GM19438 (cell line): ENCODE results near the gene GAGE12E.
"Not testable (repeated sequence)": the region's sequence is repeated elsewhere in the genome, so short reads cannot be mapped to it uniquely, and the experiment has no call there.

Source experiments
- ATAC-seq: cut with Tn5 transposase; IDR thresholded peaks from one replicate; pipeline ENCODE4 v1.9.1; 2021; ENCODE audit warnings: low read depth; ENCODE audit not compliant: unreplicated experiment

The GAGE12E gene, protein sequence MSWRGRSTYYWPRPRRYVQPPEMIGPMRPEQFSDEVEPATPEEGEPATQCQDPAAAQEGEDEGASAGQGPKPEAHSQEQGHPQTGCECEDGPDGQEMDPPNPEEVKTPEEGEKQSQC

DNA sequence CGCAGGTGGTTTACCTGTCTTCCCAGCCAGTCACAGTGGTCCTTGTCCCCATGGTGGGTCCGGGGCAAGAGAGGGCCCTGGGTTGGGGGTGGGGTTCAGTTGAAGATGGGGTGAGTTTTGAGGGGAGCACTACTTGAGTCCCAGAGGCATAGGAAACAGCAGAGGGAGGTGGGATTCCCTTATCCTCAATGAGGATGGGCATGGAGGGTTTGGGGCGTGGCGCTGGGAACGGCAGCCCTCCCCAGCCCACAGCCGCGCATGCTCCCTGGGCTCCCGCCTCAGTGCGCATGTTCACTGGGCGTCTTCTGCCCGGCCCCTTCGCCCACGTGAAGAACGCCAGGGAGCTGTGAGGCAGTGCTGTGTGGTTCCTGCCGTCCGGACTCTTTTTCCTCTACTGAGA, at the start of gene GAGE12E:
GAGE12E (plus strand) TSS at position 301 of the 400 bp plus-strand sequence. CDS start 1,155 bp downstream, outside the sequence.
- not testable (repeated sequence) for ATAC-seq

DNA sequence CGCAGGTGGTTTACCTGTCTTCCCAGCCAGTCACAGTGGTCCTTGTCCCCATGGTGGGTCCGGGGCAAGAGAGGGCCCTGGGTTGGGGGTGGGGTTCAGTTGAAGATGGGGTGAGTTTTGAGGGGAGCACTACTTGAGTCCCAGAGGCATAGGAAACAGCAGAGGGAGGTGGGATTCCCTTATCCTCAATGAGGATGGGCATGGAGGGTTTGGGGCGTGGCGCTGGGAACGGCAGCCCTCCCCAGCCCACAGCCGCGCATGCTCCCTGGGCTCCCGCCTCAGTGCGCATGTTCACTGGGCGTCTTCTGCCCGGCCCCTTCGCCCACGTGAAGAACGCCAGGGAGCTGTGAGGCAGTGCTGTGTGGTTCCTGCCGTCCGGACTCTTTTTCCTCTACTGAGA, 19.2 kb upstream of the GAGE12E start, which contains the start of gene GAGE12C:
GAGE12C (plus strand) TSS at position 301 of the 400 bp plus-strand sequence. CDS start 1,155 bp downstream, outside the sequence.
- not testable (repeated sequence) for ATAC-seq

DNA sequence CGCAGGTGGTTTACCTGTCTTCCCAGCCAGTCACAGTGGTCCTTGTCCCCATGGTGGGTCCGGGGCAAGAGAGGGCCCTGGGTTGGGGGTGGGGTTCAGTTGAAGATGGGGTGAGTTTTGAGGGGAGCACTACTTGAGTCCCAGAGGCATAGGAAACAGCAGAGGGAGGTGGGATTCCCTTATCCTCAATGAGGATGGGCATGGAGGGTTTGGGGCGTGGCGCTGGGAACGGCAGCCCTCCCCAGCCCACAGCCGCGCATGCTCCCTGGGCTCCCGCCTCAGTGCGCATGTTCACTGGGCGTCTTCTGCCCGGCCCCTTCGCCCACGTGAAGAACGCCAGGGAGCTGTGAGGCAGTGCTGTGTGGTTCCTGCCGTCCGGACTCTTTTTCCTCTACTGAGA, 9.7 kb upstream of the GAGE12E start, which contains the start of gene GAGE12D:
GAGE12D (plus strand) TSS at position 301 of the 400 bp plus-strand sequence. CDS start 1,155 bp downstream, outside the sequence.
- ATAC-seq: not testable (repeated sequence)

DNA sequence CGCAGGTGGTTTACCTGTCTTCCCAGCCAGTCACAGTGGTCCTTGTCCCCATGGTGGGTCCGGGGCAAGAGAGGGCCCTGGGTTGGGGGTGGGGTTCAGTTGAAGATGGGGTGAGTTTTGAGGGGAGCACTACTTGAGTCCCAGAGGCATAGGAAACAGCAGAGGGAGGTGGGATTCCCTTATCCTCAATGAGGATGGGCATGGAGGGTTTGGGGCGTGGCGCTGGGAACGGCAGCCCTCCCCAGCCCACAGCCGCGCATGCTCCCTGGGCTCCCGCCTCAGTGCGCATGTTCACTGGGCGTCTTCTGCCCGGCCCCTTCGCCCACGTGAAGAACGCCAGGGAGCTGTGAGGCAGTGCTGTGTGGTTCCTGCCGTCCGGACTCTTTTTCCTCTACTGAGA, 9.5 kb downstream of the GAGE12E start, which contains the start of gene GAGE12F:
GAGE12F (plus strand) TSS at position 301 of the 400 bp plus-strand sequence. CDS start 1,155 bp downstream, outside the sequence.
- ATAC-seq: not testable (repeated sequence)

DNA sequence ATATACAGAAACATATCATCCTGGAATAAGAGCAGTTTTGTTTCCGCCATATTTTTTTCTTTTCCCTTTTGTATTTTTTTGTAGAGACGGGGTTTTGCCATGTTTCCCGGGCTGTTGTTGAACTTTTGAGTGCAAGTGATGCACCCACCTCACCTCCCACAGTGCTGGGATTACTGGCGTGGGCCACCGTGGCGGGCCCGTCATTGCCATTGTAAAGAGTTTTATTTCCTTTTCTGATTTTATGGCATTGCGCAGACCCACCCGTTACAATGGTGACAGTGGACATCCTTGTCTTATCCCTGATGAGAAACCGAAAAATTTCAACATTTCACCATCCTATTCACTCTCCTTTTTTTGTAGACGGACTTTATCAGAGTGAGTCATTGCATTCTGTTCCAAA, 17.6 kb downstream of the GAGE12E start:
- not testable (repeated sequence) for ATAC-seq

DNA sequence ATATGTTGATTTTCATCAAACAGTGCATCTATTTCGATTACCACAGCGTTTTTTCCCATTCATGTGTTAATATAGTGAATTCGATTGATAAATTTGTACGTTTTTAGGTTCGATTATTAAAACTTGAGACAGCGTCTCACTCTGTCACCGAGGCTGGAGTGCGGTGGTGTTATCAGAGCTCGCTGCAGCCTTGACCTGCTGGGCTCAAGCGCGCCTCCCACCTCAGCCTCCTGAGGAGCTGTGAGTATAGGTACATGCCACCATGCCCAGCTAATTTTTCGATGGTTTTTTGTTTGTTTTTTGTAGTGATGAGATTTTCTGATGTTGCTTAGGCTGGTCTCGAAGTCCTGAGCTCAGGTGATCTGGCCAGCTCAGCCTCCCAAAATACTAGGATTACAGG, 18.1 kb downstream of the GAGE12E start:
- not testable (repeated sequence) for ATAC-seq

DNA sequence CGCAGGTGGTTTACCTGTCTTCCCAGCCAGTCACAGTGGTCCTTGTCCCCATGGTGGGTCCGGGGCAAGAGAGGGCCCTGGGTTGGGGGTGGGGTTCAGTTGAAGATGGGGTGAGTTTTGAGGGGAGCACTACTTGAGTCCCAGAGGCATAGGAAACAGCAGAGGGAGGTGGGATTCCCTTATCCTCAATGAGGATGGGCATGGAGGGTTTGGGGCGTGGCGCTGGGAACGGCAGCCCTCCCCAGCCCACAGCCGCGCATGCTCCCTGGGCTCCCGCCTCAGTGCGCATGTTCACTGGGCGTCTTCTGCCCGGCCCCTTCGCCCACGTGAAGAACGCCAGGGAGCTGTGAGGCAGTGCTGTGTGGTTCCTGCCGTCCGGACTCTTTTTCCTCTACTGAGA, 19.0 kb downstream of the GAGE12E start, which contains the start of gene GAGE12G:
GAGE12G (plus strand) TSS at position 301 of the 400 bp plus-strand sequence. CDS start 1,155 bp downstream, outside the sequence.
- not testable (repeated sequence) for ATAC-seq

DNA sequence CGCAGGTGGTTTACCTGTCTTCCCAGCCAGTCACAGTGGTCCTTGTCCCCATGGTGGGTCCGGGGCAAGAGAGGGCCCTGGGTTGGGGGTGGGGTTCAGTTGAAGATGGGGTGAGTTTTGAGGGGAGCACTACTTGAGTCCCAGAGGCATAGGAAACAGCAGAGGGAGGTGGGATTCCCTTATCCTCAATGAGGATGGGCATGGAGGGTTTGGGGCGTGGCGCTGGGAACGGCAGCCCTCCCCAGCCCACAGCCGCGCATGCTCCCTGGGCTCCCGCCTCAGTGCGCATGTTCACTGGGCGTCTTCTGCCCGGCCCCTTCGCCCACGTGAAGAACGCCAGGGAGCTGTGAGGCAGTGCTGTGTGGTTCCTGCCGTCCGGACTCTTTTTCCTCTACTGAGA, 28.6 kb downstream of the GAGE12E start, which contains the start of gene GAGE12H:
GAGE12H (plus strand) TSS at position 301 of the 400 bp plus-strand sequence. CDS start 1,155 bp downstream, outside the sequence.
- not testable (repeated sequence) for ATAC-seq

DNA sequence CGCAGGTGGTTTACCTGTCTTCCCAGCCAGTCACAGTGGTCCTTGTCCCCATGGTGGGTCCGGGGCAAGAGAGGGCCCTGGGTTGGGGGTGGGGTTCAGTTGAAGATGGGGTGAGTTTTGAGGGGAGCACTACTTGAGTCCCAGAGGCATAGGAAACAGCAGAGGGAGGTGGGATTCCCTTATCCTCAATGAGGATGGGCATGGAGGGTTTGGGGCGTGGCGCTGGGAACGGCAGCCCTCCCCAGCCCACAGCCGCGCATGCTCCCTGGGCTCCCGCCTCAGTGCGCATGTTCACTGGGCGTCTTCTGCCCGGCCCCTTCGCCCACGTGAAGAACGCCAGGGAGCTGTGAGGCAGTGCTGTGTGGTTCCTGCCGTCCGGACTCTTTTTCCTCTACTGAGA, 38.1 kb downstream of the GAGE12E start, which contains the start of gene GAGE2A:
GAGE2A (plus strand) TSS at position 301 of the 400 bp plus-strand sequence. CDS start 1,155 bp downstream, outside the sequence.
- ATAC-seq: not testable (repeated sequence)

DNA sequence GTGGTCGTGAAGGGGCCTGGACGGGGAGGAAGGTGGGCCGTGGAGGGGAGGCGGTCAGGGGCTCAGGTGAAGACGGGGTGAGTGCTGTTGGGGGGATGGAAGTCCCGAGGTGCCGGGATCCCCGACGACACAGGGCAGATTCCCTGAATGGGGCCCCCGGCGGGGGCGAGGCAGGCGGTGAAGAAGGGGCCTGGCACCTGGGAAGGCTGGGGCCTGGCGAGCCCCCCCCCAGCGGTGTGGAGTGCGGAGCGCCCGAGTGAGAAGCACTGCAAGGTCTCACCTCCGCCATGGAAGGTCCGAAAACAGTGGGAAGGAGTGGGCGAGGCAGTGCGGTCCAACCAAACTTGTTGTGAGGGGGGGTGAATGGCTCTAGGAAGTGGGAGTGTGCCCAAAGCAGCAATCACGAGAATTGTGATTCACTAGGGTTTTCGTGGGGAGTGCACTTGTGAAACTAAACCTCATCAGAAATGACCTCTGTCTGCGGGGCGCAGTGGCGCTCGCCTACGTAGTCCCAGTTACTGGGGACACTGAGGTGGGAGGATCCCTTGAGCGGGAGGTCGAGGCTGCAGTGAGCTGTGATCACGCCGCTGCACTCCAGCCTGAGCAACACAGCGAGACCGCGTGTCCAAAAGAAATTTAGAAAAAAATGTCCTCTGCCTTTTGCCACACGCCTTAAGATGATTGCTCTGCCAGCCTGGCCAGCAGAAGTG, 38.8 kb downstream of the GAGE12E start:
- ATAC-seq: not testable (repeated sequence)

DNA sequence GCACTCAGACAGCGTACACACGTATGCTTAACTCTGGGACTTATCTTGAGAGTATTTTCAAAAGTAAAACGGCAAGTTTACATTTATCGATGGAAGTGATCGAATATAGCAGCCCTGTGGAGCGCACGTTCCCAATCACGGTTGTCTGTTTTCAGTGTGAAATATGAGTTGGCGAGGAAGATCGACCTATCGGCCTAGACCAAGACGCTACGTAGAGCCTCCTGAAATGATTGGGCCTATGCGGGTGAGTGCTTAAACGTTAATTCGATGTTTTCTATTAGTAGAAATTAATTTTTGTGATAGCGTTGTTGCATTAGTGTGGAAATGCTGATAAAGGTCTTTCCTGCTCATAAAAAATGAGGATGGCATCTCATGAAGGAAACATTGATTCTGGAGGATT, 39.4 kb downstream of the GAGE12E start:
- ATAC-seq: not testable (repeated sequence)

DNA sequence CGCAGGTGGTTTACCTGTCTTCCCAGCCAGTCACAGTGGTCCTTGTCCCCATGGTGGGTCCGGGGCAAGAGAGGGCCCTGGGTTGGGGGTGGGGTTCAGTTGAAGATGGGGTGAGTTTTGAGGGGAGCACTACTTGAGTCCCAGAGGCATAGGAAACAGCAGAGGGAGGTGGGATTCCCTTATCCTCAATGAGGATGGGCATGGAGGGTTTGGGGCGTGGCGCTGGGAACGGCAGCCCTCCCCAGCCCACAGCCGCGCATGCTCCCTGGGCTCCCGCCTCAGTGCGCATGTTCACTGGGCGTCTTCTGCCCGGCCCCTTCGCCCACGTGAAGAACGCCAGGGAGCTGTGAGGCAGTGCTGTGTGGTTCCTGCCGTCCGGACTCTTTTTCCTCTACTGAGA, 47.6 kb downstream of the GAGE12E start, which contains the start of gene GAGE1:
GAGE1 (plus strand) TSS at position 301 of the 400 bp plus-strand sequence. CDS start 1,155 bp downstream, outside the sequence.
- not testable (repeated sequence) for ATAC-seq
